ENCODE results near the gene FERMT2.

Gene FERMT2

DNA sequence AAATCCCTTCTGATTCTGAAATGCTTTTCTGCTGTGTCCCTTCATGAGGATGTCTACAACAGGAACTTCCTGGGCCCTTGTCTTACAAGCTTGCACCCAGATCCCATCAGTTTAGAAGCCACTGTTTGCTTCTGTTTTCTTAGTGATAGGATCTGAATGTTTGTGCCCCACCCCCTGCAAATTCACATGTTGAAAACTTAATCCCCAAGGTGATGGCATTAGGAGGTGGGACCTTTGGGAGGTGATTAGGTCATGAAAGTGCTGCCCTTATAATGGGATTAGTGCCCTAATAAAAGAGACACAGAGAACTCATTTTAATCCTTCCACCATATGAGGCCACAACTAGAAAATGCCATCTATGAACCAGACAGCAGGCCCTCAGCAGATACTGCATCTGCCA is 123.4 kb downstream of the FERMT2 start:
- Histone ChIP-seq H3K27ac (ENCODE audit: poor library complexity, severe bottlenecking) (no peak overlapping the region), H3K4me1 (ENCODE audit: insufficient read depth, poor library complexity, severe bottlenecking) (peaks cover 6% of the 10 kb centered on the region), H3K27me3 (ENCODE audit: insufficient read depth, poor library complexity, severe bottlenecking) (no peaks in the 10 kb centered on the region), H3K36me3 (ENCODE audit: low read depth) (no peaks in the 10 kb centered on the region), H3K9me3 (ENCODE audit: severe bottlenecking) (no peaks in the 10 kb centered on the region), H3K4me3 (ENCODE audit: severe bottlenecking) (no peak overlapping the region)
- no peak for ATAC-seq (ENCODE audit: low read depth)
- TF ChIP-seq, protein P1, sequence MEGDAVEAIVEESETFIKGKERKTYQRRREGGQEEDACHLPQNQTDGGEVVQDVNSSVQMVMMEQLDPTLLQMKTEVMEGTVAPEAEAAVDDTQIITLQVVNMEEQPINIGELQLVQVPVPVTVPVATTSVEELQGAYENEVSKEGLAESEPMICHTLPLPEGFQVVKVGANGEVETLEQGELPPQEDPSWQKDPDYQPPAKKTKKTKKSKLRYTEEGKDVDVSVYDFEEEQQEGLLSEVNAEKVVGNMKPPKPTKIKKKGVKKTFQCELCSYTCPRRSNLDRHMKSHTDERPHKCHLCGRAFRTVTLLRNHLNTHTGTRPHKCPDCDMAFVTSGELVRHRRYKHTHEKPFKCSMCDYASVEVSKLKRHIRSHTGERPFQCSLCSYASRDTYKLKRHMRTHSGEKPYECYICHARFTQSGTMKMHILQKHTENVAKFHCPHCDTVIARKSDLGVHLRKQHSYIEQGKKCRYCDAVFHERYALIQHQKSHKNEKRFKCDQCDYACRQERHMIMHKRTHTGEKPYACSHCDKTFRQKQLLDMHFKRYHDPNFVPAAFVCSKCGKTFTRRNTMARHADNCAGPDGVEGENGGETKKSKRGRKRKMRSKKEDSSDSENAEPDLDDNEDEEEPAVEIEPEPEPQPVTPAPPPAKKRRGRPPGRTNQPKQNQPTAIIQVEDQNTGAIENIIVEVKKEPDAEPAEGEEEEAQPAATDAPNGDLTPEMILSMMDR (IDR thresholded peaks at IDR 0.05; ENCODE audit: poor library complexity, severe bottlenecking): no peak
- no peak for DNase-seq (ENCODE audit: low spot score)

DNA sequence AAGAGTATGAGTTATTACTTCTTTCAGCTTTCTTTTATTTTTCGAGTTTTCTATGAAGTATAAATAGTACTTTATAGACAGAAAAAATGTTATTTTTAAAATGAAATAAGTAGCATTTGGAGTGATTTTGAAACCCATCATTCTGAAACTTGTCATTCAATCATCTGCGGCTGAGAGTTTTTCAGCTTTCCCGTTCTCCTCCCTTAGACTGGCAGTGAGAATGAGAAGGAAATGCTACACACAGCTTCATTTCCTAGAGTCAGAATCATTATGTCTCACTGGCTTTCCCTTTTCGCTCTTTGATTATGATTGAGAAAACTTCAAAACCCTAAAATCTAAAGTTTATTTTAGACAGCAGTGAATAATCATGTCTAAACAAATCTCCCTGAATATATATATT is 125.8 kb downstream of the FERMT2 start:
- Histone ChIP-seq H3K4me3 (ENCODE audit: severe bottlenecking) (no peak overlapping the region), H3K27ac (ENCODE audit: poor library complexity, severe bottlenecking) (no peak overlapping the region), H3K4me1 (ENCODE audit: insufficient read depth, poor library complexity, severe bottlenecking) (peaks cover 6% of the 10 kb centered on the region), H3K9me3 (ENCODE audit: severe bottlenecking) (no peaks in the 10 kb centered on the region), H3K36me3 (ENCODE audit: low read depth) (no peaks in the 10 kb centered on the region), H3K27me3 (ENCODE audit: insufficient read depth, poor library complexity, severe bottlenecking) (no peaks in the 10 kb centered on the region)
- no peak for ATAC-seq (ENCODE audit: low read depth)
- TF ChIP-seq, protein P1 (IDR thresholded peaks at IDR 0.05; ENCODE audit: poor library complexity, severe bottlenecking): no peak
- DNase-seq (ENCODE audit: low spot score): no peak

DNA sequence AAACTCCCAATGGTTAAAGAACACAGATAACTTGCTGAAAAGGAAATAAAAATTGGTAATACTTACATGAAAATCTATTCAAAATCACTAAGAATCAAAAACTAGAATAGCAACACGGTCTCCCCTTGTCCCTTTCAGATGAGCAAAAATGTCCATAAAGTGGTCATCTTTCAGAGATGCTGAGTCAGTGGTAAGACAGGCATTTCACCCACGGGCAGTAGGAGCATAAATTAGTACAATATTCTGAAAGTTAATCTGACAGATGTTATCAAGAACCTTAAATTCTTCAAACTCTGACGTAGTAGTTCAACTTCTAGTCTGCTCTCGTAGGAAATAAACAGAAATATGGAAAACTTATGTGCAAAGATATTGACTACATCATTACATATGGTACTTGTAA is 126.4 kb downstream of the FERMT2 start:
- DNase-seq (ENCODE audit: low spot score) (no peak), ATAC-seq (ENCODE audit: low read depth) (no peak)
- Histone ChIP-seq H3K4me3 (ENCODE audit: severe bottlenecking) (no peak overlapping the region), H3K4me1 (ENCODE audit: insufficient read depth, poor library complexity, severe bottlenecking) (peaks cover 6% of the 10 kb centered on the region), H3K36me3 (ENCODE audit: low read depth) (no peaks in the 10 kb centered on the region), H3K27ac (ENCODE audit: poor library complexity, severe bottlenecking) (no peak overlapping the region), H3K27me3 (ENCODE audit: insufficient read depth, poor library complexity, severe bottlenecking) (no peaks in the 10 kb centered on the region), H3K9me3 (ENCODE audit: severe bottlenecking) (no peaks in the 10 kb centered on the region)
- TF ChIP-seq, protein P1 (IDR thresholded peaks at IDR 0.05; ENCODE audit: poor library complexity, severe bottlenecking): no peak

DNA sequence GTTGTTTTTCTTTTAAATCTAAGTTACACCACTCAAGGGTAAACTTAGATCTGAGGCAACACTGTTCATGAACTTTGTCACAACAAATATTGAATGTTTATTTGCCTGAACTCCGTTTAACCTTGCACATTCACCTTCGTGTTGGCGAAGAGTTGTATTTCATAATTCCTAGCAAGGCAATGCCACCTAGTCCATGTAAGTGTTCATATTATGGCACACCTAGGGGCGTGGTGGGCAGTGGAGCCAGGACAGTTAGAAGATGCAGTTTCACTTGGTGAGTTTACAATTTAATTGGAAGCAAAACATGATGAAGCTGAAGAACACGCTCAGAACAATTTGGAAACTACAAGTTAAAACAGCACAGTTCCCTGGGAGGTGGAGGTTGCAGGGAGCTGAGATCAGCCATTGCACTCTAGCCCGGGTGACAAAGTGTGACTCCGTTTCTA is 129.0 kb downstream of the FERMT2 start:
- Histone ChIP-seq H3K36me3 (ENCODE audit: low read depth) (no peaks in the 10 kb centered on the region), H3K27ac (ENCODE audit: poor library complexity, severe bottlenecking) (no peak overlapping the region), H3K9me3 (ENCODE audit: severe bottlenecking) (no peaks in the 10 kb centered on the region), H3K4me3 (ENCODE audit: severe bottlenecking) (no peak overlapping the region), H3K27me3 (ENCODE audit: insufficient read depth, poor library complexity, severe bottlenecking) (no peaks in the 10 kb centered on the region), H3K4me1 (ENCODE audit: insufficient read depth, poor library complexity, severe bottlenecking) (peaks cover 4% of the 10 kb centered on the region)
- ATAC-seq (ENCODE audit: low read depth) (no peak), DNase-seq (ENCODE audit: low spot score) (no peak)
- TF ChIP-seq, protein P1 (IDR thresholded peaks at IDR 0.05; ENCODE audit: poor library complexity, severe bottlenecking): no peak

DNA sequence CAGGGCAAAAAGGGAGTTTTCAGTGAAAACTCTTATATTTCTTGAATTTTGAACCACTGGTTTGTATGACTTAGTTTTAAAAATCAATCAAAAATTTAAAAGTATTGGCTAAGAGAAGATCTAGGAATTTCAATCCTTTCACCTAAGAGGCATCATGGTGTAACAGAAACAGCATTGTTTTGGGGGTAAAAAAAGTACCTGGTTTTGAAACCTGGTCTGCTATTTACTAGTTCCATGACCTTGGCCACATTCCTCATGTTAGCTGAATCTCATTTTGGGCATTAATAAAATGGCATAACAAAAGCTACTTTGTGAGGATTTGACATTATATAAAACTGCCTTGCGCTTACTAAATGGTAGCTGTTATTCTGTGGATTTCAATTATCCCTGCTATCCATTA is 142.7 kb downstream of the FERMT2 start:
- TF ChIP-seq, protein P1 (IDR thresholded peaks at IDR 0.05; ENCODE audit: poor library complexity, severe bottlenecking): no peak
- Histone ChIP-seq H3K36me3 (ENCODE audit: low read depth) (no peaks in the 10 kb centered on the region), H3K4me1 (ENCODE audit: insufficient read depth, poor library complexity, severe bottlenecking) (peaks cover 3% of the 10 kb centered on the region), H3K9me3 (ENCODE audit: severe bottlenecking) (no peaks in the 10 kb centered on the region), H3K27ac (ENCODE audit: poor library complexity, severe bottlenecking) (no peak overlapping the region), H3K27me3 (ENCODE audit: insufficient read depth, poor library complexity, severe bottlenecking) (no peaks in the 10 kb centered on the region), H3K4me3 (ENCODE audit: severe bottlenecking) (no peak overlapping the region)
- DNase-seq (ENCODE audit: low spot score) (no peak), ATAC-seq (ENCODE audit: low read depth) (no peak)

All from RWPE2 (cell line).